GM21723 (cell line): ENCODE data around the gene GREB1.
"Not testable (repeated sequence)": the region's sequence is repeated elsewhere in the genome, so short reads cannot be mapped to it uniquely, and the experiment has no call there.

Experiments
- ATAC-seq: cut with Tn5 transposase; IDR thresholded peaks from one replicate; pipeline ENCODE4 v1.9.1; 2021; ENCODE audit warnings: mild to moderate bottlenecking, moderate library complexity; ENCODE audit not compliant: unreplicated experiment

GREB1 gene

GRCh38 chr2:11658208-11659114, 124.6 kb downstream of the GREB1 start:
- ATAC-seq, result no peak

DNA sequence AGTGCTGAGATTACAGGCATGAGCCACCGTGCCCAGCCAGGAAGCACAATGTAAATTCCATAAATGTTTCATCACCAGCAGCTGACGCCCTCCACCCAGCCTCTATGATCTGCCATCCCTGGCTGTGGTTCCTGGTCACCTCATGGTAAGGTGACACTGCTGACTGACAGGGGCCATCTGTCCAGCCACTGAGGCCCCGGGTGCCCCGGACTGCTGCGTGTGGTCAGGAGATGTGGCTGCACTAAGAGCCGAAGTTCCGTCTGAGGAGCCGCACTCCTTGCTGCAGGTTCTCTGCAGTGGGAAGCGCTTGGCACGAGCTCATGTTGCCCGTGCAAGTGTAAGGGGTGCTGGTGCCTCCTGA, 125.2 kb downstream of the GREB1 start:
- no peak for ATAC-seq

DNA sequence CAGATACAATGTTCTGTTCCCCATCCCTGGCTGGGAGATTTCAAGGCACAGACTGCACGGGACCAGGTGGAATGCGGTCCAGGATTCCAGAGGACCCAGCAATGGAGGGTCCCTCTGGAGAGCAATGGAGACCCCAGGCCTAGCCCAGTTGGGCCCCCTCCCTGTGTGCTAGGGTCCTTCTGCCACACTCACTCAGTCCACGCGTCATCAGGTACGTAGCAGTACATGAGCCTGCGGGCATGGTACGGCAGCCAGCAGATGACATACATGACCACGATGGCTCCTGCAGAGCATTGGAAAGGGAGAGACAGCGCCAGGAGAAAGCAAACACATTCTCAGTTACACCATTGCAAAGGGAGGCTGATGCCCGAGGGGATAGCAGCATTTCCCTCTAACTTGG, 126.0 kb downstream of the GREB1 start:
- ATAC-seq, result no peak

DNA sequence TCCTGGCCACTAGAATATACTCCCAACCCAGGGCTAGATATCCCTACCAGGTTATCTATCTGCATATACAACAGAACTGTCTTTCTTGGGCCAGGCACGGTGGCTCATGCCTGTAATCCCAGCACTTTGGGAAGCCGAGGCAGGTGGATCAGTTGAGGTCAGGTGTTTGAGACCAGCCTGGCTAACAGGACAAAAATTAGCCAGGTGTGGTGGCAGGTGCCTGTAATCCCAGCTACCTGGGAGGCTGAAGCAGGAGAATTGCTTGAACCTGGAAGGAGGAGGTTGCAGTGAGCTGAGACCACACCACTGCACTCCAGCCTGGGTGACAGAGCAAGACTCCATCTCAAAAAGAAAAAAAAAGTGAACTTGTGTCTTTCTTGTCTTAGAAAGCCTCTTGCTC, 126.6 kb downstream of the GREB1 start:
- ATAC-seq, result not testable (repeated sequence)

GRCh38 chr2:11661891-11662435, 128.1 kb downstream of the GREB1 start:
- ATAC-seq, result no peak

- ATAC-seq, result no peak
These were observed 129.0 kb downstream of the GREB1 start for GRCh38 chr2:11662882-11663281.

DNA sequence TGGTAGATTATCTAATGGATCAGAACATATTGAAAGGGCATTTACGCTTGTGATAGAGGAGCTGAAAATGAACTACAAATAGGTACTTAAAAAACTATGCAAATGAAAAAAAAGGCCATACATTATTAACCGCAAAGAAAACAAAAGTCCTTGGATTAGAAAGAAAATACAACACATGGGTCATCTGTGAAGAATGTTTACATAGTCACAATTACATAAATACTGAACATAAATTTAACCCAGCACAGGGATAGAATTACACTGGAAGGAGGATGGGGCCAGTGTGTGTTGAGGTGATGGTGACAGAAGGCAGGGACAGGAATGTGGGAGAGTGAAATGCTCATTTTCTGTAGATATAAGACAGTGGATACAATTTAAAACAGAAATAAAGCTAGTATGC, 129.6 kb downstream of the GREB1 start:
- no peak for ATAC-seq

DNA sequence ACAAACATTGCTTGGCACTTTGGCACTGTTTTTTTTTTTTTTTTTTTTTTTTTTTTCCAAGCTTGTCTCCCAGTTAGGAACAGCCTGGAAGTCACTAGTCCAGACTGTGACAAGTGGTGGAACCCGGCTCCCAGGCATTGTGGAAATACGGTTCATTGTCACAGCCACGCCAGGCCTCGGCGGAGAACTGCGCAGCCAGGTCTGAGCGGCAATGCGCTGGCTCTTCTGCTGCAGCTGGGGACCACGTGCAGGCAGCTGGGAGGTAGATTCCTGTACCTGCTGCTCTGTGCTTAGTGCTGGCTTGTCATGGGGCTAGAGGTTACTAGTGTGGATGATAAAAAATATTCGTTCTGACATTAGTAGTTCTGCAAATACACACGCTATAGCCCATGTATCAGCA, 131.2 kb downstream of the GREB1 start:
- ATAC-seq, result no peak

GRCh38 chr2:11665510-11666362, 131.9 kb downstream of the GREB1 start:
- ATAC-seq, result no peak

GRCh38 chr2:11667194-11667593, 133.3 kb downstream of the GREB1 start:
- ATAC-seq, result no peak

GRCh38 chr2:11667866-11668637, 134.2 kb downstream of the GREB1 start:
- no peak for ATAC-seq

- ATAC-seq, result no peak
These were observed 135.8 kb downstream of the GREB1 start, which contains the start of gene NTSR2 for GRCh38 chr2:11669454-11670291. Gene NTSR2, minus strand, starts transcription at chr2:11670195. Its CDS starts 66 bp downstream, at chr2:11670129.

DNA sequence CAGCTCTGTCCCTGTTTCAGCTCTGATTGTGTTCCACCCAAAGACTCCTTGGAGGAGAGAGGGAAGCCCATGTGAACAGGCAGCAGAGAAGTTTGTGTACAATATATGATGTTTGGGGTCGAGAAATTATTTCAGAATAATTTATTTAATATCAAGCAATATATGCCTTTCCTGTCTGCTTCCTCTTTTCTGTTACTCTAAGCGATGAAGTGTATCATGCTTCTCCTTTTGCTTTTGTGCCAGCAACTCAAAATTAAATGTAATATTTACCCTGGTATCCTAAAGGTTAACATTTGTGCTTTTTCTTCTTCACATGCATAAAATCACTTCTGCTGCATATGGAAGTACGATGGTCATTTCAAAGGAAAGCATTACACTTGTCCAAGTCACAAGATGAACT, 138.6 kb downstream of the GREB1 start:
- no peak for ATAC-seq

DNA sequence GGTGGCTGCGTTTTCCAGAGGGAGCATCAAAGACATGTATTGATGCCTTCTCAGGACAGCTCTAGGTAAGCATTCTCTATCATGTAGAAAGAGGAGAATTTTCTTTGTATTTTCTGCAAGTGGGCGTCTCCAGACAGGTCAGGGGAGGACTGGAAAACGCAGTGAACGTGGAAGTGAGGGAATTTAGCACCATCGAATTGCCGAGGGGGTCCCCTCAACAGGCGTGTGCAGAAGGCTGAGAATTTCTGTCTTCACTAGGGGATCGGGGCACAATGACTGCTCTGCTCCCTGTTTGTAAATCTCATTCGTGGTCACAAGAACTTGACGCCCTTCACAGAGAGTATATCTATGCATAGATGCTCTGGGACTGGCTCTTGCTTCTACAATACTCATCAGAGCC, 141.1 kb downstream of the GREB1 start:
- no peak for ATAC-seq

- no peak for ATAC-seq
These were observed 141.7 kb downstream of the GREB1 start for GRCh38 chr2:11675423-11676112.

DNA sequence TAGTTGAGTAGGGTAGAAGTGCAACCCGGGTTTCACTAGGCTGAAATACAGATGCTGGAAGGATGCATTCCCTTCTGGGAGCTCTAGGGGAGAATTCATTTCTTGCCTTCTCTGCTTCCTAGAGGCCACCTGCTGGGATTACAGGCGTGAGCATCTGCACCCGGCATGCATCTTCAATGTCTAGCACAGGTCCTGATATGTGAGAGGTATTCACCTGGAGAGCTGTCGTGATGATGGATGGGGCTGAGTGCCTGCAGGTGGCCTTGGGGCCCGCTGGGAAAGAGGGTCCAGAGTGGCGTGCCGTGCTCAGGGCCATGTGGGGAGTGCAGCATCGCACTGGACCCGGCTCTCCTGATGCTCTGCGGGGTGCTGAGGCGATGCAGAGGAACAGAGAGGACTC, 142.8 kb downstream of the GREB1 start:
- ATAC-seq, result no peak

DNA sequence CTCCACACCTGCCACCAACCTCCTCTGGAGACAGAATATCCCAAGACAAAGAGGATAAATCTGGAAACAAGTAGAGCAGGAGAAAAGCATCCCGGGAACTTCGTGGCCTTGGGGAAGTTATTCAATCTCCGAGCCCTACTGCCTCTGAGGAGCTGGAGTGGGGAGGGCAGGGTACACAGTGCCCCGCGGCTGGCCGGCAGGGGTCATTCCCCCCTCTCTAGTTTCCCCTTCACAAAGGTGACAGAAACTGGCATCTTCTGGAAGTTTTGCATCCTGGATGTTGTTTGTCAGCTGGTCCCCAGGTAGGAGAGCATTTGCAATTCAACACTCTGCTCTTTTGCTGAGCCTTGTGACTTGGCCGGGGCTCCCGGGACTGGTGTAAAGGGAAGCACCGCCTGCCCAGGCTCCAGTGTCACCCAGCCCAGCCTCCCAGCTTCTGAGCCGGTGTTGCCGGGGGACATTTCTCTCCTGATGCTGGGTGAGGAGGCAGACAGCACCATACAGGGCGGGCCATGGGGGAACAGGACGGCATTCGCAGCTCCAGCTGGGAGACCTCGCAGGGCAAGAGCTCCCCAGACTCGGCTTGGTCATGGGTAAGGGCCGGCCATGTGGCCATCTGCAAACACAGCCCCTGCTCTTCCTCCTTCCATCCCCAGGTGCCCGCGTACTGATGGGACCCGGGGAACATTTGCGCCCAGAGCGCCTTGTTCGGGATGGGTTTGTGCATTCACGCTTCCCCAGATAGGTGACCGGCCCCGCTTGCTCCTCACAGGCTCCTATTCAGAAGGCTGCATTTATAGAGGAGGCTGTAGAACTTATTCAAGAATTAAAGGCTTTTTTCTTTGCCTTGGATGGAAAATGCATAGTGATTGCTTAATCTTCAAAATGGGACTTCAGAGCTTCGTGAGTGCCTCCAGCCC, 143.6 kb downstream of the GREB1 start:
- ATAC-seq, result no peak

- ATAC-seq, result no peak
These were observed 144.6 kb downstream of the GREB1 start for GRCh38 chr2:11678306-11678960.
